Fibroblast of skin of scalp (primary cell): ENCODE data around the gene UNG.

Experiments used
- DNase-seq: peaks from one replicate; pipeline ENCODE4 v3.0.0-alpha.2; 2013

The UNG gene

DNA sequence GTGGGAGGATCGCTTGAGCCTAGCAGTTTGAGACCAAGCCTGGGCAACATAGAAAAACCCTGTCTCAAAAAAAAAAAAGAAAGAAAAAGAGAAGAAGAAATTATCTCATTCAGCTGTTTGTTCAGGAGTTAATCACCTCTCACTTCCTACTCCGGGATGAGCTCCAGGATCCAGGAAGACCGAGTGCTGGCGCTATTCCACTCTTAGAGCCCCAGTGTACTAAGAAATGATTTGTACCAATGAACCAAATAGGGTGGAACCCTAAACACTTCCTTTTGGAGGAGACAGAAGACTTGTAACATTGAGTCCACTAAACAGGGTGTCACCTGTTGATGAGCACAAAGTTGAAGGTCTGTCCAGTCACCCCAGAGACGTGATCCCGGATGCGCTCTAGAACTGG lies 7.7 kb upstream of the UNG start:
- no peak for DNase-seq

DNA sequence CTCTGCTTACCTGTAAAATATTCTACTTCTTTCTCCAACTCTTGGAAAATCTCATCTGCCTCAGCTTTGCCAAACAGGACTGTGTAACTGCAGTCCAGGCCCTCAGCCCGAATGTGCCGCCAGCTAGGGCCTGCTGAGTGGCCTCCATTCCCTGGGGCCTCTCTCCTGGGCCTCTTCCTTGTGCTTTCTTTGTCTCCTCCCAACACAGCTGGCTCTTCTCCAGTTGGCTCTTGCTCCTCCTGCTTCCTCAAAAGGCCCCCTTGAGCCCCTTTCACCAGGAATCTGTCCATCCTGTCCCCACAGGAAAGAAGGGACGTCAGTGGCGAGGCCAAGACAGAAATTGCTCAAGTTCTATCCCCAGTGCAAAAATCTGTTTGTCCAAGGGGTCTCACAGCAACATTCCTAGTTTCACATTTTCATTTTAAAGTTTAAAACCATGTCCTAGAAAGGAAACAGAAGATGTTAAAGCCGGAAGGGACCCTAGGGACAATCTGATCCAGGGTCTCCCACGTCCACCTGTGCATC lies 4.8 kb upstream of the UNG start:
- peak; percentile 3 for DNase-seq

DNA sequence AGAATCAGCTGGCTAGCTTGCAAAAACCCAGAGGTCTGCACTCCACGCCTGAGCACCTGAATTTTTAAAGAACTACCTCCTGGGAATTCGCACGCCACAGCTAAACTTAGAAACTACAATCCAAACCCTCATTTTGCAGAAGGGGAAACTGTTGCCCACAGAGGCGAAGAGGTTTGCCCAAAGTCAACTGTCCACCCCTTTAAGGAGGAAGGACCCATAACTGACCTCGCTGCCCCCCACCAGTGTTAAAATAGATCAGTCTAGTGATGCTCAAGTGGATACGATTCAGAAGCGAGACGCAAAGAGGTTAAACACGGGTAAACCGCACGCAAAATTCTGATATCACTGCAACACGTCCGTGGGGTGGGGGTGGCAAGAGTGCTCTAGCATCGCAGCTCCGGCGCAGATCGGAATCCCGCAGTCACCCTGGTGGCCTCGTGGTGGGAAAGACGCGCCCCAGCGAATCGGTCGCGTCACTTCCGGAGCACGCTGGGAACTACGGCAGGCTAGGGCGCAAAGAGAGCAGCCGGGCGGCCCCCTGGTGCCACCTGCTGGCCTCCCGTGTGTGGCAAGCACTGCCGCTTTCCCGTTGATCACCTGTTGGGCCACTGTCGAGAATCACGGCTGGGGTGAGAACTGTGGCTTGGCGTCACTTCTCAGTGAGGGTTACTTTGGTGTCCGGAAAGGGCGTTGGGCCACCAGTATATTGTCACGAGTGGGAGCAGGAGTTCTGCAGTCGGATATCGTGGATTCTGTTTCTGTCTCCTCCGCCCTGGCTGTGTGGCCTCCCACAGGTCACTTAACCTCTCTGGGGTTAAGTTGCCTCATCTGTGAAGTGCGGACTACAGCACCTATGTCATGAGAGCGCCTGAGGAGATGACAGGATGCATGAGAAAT lies 4.1 kb upstream of the UNG start, which contains the start of gene ALKBH2:
ALKBH2 (minus strand) TSS at position 451 of the 897 bp plus-strand sequence. CDS start 686 bp downstream, outside the sequence.
- DNase-seq = peak; percentile 92

DNA sequence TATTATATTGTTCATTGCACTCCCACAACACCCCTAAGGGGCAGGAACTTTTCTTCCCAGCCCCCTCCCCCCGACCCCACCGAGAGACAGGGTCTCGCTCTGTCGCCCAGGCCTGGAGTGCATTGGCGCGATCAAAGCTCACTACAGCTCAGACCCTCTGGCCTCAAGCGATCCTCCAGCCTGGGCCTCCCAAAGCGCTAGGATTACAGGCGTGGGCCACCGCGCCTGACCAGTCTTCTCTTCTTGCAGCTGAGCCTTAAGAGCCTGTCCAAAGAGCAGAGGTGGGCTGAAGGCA lies 310 bp upstream of the UNG start:
- DNase-seq = no peak

DNA sequence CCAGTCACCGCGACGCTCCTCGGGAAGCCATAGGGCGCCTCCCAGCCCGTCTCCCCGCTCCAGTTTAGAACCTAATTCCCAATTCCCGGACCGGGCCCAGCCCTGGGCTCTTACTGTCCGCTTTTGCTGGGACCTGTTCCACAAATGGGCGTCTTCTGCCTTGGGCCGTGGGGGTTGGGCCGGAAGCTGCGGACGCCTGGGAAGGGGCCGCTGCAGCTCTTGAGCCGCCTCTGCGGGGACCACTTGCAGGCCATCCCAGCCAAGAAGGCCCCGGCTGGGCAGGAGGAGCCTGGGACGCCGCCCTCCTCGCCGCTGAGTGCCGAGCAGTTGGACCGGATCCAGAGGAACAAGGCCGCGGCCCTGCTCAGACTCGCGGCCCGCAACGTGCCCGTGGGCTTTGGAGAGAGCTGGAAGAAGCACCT lies 797 bp downstream of the UNG start:
- peak; percentile 61 for DNase-seq

DNA sequence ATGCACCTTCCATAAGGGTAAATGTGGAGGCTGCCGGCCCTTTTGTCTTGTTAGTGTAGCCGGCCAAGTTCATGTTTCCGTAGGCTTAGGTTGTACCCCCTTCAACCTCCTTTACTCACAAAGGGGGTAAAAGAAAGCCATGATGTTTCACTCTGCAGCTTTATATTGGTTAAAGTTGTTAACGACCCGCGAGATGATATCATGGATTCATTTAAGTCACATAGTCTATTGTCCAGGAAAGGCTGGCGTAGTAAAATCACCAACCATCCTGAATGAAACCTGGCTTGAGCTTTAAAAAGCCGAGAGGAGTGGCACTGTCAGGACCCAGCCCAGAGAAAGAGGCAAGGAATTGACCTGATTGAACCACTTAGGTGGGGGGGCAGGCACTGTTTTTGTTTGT lies 1.3 kb downstream of the UNG start:
- peak; percentile 2 for DNase-seq

DNA sequence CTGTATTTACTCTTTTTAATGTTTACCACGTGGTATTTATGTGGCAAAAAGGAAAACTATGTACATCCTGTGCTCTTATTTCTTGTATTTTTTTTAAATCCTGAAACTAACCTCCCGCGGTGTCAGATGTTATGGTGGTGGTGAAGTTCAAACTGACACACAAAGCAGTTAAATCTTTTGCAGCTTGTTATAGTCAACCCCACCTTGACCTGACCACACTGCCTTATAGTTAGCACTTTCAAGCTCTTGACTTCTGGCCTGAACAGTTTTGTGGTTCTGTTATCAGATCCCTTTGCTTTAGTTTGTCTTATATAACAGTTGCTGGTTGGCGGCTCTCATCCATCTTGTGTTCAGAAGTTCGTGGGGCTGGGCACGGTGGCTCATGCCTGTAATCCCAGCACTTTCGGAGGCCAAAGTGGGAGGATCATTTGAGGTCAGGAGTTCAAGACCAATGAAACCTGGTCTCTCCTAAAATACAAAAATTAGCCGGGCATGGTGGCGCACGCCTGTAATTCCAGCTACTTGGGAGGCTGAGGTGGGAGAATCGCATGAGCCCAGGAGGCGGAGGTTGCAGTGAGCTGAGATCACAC lies 2.1 kb downstream of the UNG start:
- no peak for DNase-seq

DNA sequence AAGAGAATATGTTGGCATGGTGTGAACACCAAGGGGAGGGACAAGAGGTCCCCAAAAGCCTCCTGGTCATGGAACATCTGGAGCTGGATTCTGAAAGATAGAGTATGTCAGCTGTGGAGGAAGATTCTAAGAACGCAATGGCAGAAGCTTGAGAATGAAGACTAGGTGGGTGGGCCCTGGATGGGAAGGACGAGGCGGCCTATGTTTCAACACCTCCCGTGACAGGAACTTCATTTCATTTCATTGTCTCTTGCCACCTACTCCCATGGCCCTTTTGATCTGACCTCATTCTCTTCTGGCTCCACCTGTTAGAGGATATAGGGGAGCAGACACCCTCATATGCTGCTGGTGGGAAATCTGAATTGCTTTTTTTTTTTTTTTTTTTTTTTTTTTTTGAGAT lies 3.3 kb downstream of the UNG start:
- no peak for DNase-seq

DNA sequence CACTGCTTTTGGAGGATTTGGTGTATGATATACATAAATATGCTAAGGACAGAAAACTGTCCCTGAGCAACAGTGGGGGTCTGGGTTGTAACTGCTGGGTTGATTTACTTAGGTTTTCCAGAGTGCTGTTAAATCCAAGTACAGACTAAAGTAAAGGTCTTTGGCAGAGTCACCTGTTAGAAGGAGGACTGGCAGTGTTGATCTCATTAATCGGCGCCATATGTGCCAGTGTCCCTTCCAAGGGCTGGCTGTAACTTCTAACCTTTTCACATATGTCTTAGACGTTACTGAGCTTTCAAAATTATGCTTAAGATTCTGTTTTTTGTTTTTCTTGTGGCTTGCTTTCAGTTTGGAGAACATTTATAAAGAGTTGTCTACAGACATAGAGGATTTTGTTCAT lies 5.1 kb downstream of the UNG start:
- no peak for DNase-seq

DNA sequence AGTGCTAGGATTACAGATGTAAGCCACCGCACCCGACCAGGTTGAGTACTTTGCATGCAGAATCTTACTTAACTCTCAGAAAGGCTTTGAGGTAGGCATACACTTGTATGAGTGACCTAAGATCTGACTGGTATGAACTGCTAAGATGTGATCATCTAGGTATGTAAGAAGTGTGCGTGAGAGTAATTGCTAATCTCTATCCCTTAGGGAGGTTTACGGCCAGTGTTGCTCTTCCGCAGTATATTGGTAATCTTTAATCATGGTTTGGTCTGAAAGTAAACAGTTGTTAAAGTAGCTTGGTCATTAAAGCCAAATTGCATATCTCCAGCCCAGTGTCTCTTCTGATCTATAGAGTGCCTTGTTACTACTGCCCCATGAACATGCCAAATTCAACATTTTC lies 7.8 kb downstream of the UNG start:
- no peak for DNase-seq

DNA sequence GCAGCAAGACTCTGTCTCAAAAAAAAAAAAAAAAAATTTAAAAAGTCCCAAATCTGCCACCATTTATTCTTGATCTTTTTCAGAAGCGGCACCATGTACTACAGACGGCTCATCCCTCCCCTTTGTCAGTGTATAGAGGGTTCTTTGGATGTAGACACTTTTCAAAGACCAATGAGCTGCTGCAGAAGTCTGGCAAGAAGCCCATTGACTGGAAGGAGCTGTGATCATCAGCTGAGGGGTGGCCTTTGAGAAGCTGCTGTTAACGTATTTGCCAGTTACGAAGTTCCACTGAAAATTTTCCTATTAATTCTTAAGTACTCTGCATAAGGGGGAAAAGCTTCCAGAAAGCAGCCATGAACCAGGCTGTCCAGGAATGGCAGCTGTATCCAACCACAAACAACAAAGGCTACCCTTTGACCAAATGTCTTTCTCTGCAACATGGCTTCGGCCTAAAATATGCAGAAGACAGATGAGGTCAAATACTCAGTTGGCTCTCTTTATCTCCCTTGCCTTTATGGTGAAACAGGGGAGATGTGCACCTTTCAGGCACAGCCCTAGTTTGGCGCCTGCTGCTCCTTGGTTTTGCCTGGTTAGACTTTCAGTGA lies 12.5 kb downstream of the UNG start:
- DNase-seq = no peak

DNA sequence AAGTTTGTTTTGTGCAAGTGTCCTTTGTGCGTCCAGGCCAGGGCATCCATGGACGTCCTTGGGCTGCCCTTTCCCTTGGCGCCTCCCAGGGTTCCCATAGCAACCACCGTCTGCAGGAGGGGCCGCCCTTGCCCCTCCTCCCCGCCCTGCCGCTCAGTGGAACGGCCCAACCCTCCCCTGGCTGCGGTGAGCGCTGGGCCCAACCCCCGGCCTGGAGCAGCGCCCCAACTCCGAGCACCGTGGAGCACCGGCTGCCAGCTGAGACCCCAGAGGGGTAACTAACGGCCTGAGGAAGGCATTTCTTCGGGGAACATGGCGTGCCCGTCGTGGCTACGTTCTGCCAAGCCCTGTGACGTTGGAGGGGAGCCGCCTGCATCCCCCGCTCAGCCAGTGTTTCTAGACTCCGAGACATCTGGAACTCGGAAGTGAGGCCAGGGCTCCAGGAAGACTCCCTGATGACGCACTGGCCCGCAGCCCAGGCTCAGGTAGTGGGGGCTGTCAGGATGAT lies 13.6 kb downstream of the UNG start:
- DNase-seq = peak; percentile 73

DNA sequence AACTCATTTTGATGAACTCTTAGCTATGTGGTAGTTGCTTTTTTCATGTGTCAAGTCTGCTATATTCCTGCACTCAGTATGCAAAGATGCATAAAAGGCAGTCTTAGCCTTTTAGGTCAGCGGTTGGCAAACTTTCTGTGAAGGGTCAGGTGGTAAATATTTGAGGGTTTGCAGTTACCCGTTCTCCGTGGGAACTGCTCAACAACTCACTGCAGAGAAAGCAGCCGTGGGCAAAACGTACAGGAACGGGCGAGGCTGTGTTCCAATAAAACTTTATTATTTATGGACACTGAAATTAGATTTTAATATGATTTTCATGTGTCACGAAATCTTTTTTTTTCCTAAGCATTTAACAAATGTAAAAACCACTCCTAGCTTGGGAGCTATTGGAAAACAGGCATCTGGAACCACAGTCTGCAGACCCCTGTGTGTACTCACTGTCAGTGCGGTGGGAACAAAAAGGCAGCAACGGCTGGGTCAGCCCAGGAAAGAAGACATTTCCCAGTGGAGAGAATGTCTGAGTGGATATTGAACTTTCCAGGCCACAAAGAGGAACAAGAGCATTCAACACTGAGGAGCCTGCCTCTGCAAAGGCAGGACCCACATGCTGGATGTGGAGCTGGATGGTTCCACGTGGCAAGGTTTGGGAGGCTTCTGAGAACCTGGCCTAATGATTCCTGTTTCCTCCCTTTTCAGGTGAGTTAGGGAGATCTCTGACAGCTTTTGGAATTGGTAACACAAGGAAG lies 15.5 kb downstream of the UNG start:
- DNase-seq = no peak

DNA sequence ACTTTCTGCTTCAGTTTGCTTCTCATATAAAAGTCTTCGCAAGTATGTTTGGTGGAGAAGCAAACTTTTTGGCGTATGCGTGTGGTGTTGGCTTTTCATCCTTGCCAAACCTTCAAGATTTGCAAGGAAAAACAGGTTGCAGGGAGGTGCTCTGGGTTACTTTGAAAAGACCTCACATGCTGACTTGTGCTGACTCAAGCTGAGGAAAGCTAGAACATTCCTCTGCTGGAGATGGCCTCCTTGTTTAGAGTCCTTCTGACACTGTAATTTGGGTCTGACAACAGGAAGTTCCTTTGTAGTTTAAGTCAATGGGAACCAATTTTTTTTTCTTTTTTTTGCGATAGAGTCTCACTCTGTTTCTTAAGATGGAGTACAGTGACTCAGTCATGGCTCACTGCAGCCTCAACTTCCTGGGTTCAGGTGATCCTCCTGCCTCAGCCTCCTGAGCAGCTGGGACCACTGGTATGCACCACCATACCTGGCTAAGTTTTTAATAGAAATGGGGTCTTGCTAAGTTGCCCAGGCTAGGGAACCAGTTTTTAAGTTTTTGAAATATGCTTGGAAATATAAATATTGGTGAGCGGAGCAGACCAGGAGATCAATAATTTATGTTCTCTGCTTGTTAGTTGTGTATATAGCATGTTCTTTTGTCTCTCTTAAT lies 16.4 kb downstream of the UNG start:
- DNase-seq = no peak

DNA sequence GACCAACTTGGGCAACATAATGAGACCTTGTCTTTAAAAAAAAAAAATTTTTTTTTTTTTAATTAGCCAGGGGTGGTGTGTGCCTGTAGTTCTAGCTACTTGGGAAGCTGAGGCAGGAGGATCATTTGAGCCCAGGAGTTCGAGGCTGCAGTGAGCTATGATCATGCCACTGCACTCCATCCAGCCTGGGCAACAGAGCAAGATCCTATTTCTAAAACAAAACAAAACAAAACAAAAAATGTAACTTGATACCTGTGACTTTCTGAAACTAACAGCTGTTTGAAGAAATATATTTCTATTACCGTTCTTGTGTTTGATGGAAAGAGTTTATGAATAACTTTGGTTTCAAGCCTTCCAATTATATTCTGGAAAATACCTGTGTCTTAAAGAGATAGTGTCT lies 17.2 kb downstream of the UNG start:
- DNase-seq = no peak

DNA sequence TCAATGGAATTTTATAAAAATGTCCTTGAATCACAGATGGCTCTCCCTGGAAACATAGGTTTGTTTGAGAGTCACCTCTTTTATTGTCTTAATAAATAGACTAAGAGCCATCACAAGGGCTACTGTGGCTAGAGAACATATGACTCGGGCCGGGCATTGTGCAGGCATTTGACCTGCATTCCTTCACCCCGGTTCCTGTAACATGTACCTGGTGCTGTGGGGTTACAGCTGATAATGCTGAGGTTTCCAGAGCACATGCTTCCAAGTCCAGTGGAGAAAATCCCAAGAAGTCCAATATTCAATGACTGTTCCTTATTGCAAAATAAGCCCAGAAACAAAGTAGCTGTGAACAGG lies 18.0 kb downstream of the UNG start:
- no peak for DNase-seq

DNA sequence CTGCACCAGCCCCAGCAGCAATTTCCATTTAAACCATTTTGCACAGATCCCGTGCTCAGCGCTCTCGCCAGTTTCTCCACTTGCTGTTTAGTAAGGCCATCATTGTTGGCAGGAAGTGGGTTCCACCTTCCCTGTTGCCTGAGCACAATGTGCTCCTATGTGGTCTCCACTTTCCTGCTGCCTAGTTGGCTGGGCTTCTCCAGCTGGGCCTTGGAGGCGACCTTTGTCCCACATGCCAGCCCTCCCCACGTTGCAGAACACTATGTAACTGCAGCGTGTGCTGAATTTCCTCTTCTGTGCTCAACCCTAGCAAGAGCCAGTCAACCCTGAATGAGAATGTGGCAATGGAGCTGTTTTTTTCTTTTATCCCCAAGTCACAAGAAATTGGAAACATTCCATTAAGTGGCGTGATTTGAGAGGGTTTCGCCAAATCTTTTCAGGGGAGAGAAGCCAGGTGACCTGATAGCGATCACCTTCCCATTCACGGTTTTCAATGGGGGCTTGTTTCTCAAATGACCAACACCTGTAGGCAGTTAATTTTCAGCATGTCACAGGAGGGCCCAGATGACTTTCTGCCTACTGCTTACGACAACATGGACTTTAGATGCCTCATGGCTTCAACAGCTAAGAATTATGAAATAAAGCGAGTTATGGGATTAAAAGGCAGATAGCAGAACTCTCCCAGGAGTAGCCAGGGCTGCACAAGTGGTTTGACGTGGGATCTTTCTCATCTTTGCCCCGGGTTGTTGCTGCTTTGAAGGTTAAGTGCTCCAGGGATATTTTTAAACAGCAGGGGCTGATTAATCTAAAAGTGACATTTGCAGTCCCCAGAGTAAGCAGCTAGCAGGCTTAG lies 18.6 kb downstream of the UNG start, which contains the start of gene ACACB:
ACACB (plus strand) TSS at position 830 of the 853 bp plus-strand sequence. CDS start 22,819 bp downstream, outside the sequence.
- no peak for DNase-seq

DNA sequence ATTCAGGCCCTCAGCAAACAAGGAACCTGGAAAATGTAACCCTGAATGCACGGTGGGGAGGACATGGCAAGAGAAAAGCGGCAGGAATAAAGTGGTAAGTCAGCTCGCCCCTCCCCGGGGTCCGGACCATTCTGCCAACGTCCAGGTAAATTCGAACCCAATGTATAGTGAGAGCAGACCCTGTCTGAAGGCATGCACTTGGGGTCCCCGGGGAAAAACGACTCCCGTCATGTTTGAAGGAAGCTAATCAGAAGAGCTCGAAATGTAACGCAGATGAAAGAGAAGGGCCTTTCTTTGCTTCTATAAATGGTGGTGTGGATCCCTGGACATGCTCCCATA lies 19.2 kb downstream of the UNG start:
- no peak for DNase-seq

DNA sequence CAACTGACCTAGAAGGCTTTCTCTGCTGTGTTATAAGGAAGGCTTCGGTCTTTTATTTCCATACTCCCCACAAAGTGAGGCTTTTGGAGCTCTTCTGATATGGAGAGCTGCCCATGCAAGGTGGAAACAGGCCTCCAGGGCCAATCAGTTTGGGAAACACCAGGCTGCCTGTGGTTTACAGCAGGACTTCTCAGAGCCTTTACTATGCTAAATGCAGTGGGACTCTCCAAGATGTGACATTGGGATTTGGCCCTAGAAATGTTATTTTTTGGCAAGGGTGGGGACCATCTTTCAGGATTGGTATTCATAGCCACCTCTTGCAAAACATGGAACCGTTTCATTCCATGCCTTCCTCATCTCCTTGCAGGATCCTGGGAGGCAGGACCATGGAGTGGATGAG lies 22.7 kb downstream of the UNG start:
- DNase-seq = no peak

DNA sequence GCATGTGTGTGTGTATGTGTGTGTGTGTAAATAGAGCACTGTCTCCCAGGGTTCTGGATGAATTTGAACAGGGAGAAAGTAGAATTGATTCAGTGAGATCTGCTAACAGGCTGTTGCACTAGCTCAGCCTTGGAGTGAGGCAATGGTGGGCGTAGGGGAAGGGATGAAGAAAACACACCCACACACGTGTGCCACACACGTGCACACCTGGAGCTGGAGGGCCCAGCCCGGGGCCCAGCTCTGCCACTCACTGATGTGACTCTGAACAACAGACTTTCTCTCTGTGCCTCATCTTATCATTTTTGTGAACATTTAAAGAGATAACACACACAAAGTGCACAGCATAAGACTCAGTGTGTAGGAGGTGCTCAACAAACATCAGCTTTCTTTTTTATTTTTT lies 23.2 kb downstream of the UNG start:
- DNase-seq = no peak

DNA sequence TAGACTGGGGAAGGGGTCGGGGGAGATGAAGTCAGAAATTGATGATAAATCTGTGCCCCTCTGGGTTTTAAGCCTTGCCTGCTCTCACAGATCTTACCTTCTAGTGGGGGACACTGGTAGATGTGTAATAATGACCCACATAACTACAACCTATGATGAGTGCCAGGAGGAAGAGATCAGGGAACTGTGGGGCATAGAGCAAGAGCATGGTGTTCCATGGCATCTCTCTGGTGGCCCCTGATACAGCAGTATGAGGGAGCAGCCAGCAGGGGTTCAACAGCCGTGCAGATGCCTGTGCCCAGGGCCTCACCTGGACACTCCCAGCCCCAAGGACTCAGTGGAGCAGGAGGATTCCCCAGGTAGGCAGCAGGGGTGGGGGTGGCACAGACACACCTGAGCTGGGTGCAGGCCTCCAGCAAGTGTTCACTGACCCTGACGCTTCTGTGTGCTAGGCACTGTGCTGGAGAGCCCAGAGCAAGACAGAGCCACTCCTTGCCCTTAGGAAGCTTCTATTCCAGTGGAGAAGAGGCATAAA lies 24.0 kb downstream of the UNG start:
- DNase-seq = no peak
